PC-9 (cell line): Measurements from ENCODE around the gene PTPRR. TPM values are rescaled to one million over a fixed set of nuclear protein-coding genes. Genes with fewer than 3 reads are reported as not detected.

Experiments used
- BruUV-seq: library from RNA; stranded (reverse); fragments of 400-500 nt; replicated peaks from 2 replicates; lab custom pipeline; 2021; lab: Mats Ljungman, UMichigan
- CTCF ChIA-PET: fragments of 300-600 bp; sonication (Branson Sonifier 250); formaldehyde crosslinking; loops from one replicate; lab custom pipeline; 2022; ENCODE audit warnings: antibody characterized with exemption; lab: Charles Lee
- POLR2A ChIA-PET: fragments of 300-600 bp; sonication (Branson Sonifier 250); formaldehyde crosslinking; loops from one replicate; lab custom pipeline; 2022; ENCODE audit warnings: antibody characterized with exemption; ENCODE audit not compliant: unreplicated experiment; lab: Charles Lee
- DNase-seq, 2 experiments: peaks; one replicate each; pipeline versions ENCODE4 v3.0.0 to v3.0.0-alpha.2; 2015 to 2022; ENCODE audit warnings: mixed read lengths in 1 of 2
- H2AFZ ChIP-seq: fragments of 200-600 bp; sonication (generic); 2 replicates; pipeline ENCODE4 v1.8.1; 2017; ENCODE audit warnings: antibody characterized with exemption
- H3F3A ChIP-seq: fragments of 200-600 bp; sonication (generic); 2 replicates; pipeline ENCODE4 v1.8.1; 2017; ENCODE audit warnings: antibody characterized with exemption, mild to moderate bottlenecking, low read depth; ENCODE audit not compliant: insufficient read depth
- H3K27ac ChIP-seq: fragments of 200-600 bp; sonication (generic); 2 replicates; pipeline ENCODE4 v1.6.1; 2016; ENCODE audit warnings: mixed run types
- H3K27me3 ChIP-seq: fragments of 200-600 bp; sonication (generic); 2 replicates; pipeline ENCODE4 v1.6.1; 2016; ENCODE audit warnings: low read depth, mixed run types; ENCODE audit not compliant: insufficient read depth
- H3K36me3 ChIP-seq: fragments of 200-600 bp; sonication (generic); 2 replicates; pipeline ENCODE4 v1.6.1; 2016; ENCODE audit warnings: low read depth, mixed run types
- H3K4me1 ChIP-seq: fragments of 200-600 bp; sonication (generic); replicated peaks from 2 replicates; pipeline ENCODE4 v1.6.1; 2016; ENCODE audit warnings: mixed run types; ENCODE audit not compliant: insufficient read depth
- H3K4me2 ChIP-seq: fragments of 200-600 bp; sonication (generic); 2 replicates; pipeline ENCODE4 v1.6.1; 2017; ENCODE audit warnings: mixed run types
- H3K4me3 ChIP-seq: fragments of 200-600 bp; sonication (generic); 2 replicates; pipeline ENCODE4 v1.6.1; 2016; ENCODE audit warnings: mixed run types
- H3K79me2 ChIP-seq: fragments of 200-600 bp; sonication (generic); 2 replicates; pipeline ENCODE4 v1.6.1; 2017; ENCODE audit warnings: low read depth, mixed run types
- H3K9me2 ChIP-seq: fragments of 200-600 bp; sonication (generic); 2 replicates; pipeline ENCODE4 v1.8.1; 2017; ENCODE audit warnings: mild to moderate bottlenecking; ENCODE audit not compliant: insufficient read depth
- H3K9me3 ChIP-seq: fragments of 200-600 bp; sonication (generic); 2 replicates; pipeline ENCODE4 v1.8.1; 2016; ENCODE audit warnings: low read depth; ENCODE audit not compliant: insufficient read depth
- H4K20me1 ChIP-seq: fragments of 200-600 bp; sonication (generic); 2 replicates; pipeline ENCODE4 v1.8.1; 2017; ENCODE audit not compliant: insufficient read depth
- CTCF ChIP-seq: fragments of 200-600 bp; sonication (generic); conservative IDR thresholded peaks from 2 replicates; pipeline ENCODE4 v1.6.1; 2017; ENCODE audit warnings: mixed run types, antibody characterized with exemption, mild to moderate bottlenecking, moderate library complexity
- EZH2 ChIP-seq: fragments of 200-600 bp; sonication (generic); IDR thresholded peaks from 2 replicates; pipeline ENCODE4 v1.8.0; 2017; ENCODE audit warnings: antibody characterized with exemption, low read depth
- intact Hi-C: fragments of 100-400 bp; cut with micrococcal nuclease; formaldehyde crosslinking; loops from one replicate; pipeline ENCODE4 v1.10.0; 2022; ENCODE audit not compliant: unreplicated experiment
- total RNA-seq: library from RNA; stranded (reverse); gene quantifications from 2 replicates; pipeline ENCODE4 v1.2.3, GENCODE V29; 2021

The PTPRR gene
- total RNA-seq, 1 experiment from 2014 or later, result 12.2 TPM

- TF ChIP-seq CTCF, result no peak
- no peak for TF ChIP-seq EZH2
- H3K4me2 ChIP-seq, result no peak overlapping the region
- no peaks in the 10 kb centered on the region for H3K9me3 ChIP-seq
- H3K27me3 ChIP-seq, result no peaks in the 10 kb centered on the region
- H2AFZ ChIP-seq, result no peak overlapping the region
- no peaks in the 10 kb centered on the region for H4K20me1 ChIP-seq
- no peak for DNase-seq
- ChIA-PET CTCF (no interaction called here), POLR2A (no interaction called here)
- peaks cover 4% of the 10 kb centered on the region; the same call in 1 of the 2 replicates for H3F3A ChIP-seq
- H3K27ac ChIP-seq, result no peak overlapping the region
- no peaks in the 10 kb centered on the region for H3K36me3 ChIP-seq
- BruUV-seq, result no TSS peak
- H3K9me2 ChIP-seq, result no peaks in the 10 kb centered on the region
- no peaks in the 10 kb centered on the region for H3K79me2 ChIP-seq
- H3K4me3 ChIP-seq, result no peak overlapping the region
- intact Hi-C loops, result no loop called here
- peaks cover 18% of the 10 kb centered on the region; the same call in 1 of the 2 replicates for H3K4me1 ChIP-seq
Measured at GRCh38 chr12:70660002-70660604, 260.4 kb downstream of the PTPRR start.

- ChIA-PET POLR2A (no interaction called here), CTCF (no interaction called here)
- Histone ChIP-seq H3K27ac (no peak overlapping the region), H3K4me3 (no peak overlapping the region), H3K27me3 (no peaks in the 10 kb centered on the region), H3K9me3 (no peaks in the 10 kb centered on the region), H3F3A (peaks cover 4% of the 10 kb centered on the region; the same call in 1 of the 2 replicates), H3K4me2 (no peak overlapping the region), H3K4me1 (peaks cover 18% of the 10 kb centered on the region; the same call in 1 of the 2 replicates), H3K79me2 (no peaks in the 10 kb centered on the region), H4K20me1 (no peaks in the 10 kb centered on the region), H2AFZ (no peak overlapping the region), H3K9me2 (no peaks in the 10 kb centered on the region), H3K36me3 (no peaks in the 10 kb centered on the region)
- intact Hi-C loops, result no loop called here
- no peak for DNase-seq
- no peak for TF ChIP-seq CTCF
- TF ChIP-seq EZH2, result no peak
- no TSS peak for BruUV-seq
Measured at GRCh38 chr12:70659077-70659606, 261.4 kb downstream of the PTPRR start.

- Histone ChIP-seq H3K27ac (no peak overlapping the region), H4K20me1 (no peaks in the 10 kb centered on the region), H3K27me3 (no peaks in the 10 kb centered on the region), H3K4me3 (no peak overlapping the region), H3K79me2 (no peaks in the 10 kb centered on the region), H3K36me3 (no peaks in the 10 kb centered on the region), H3K9me2 (no peaks in the 10 kb centered on the region), H3K9me3 (no peaks in the 10 kb centered on the region), H2AFZ (no peak overlapping the region), H3F3A (peaks cover 4% of the 10 kb centered on the region; the same call in 1 of the 2 replicates), H3K4me1 (peaks cover 18% of the 10 kb centered on the region; the same call in 1 of the 2 replicates), H3K4me2 (no peak overlapping the region)
- intact Hi-C loops, result no loop called here
- ChIA-PET POLR2A (no interaction called here), CTCF (no interaction called here)
- DNase-seq, result no peak
- no TSS peak for BruUV-seq
- TF ChIP-seq EZH2, result no peak
- TF ChIP-seq CTCF, result no peak
Measured at GRCh38 chr12:70657616-70658286, 262.8 kb downstream of the PTPRR start.
